Peyer's patch (tissue), 4 donors: ENCODE data around the gene RSPH1.

ENCODE experiments used
- POLR2A ChIP-seq, 2 donors: fragments of 450-650 bp; IDR thresholded peaks; one replicate each; pipeline ENCODE4 v1.5.1; 2017; ENCODE audit warnings: antibody characterized with exemption in 2 of 2, mild to moderate bottlenecking in 2 of 2, moderate library complexity in 2 of 2
- TF ChIP-seq, protein P1 (sequence below), 6 experiments: fragments of 450-650 bp in 4 of 6; fragments of 200-600 bp in 2 of 6; sonication (generic) in 1 of 6; IDR thresholded peaks; one replicate each; pipeline ENCODE4 v1.5.1; 2017 to 2019; ENCODE audit warnings: antibody characterized with exemption in 6 of 6, mild to moderate bottlenecking in 3 of 6, moderate library complexity in 1 of 6

- TF ChIP-seq, protein P1, sequence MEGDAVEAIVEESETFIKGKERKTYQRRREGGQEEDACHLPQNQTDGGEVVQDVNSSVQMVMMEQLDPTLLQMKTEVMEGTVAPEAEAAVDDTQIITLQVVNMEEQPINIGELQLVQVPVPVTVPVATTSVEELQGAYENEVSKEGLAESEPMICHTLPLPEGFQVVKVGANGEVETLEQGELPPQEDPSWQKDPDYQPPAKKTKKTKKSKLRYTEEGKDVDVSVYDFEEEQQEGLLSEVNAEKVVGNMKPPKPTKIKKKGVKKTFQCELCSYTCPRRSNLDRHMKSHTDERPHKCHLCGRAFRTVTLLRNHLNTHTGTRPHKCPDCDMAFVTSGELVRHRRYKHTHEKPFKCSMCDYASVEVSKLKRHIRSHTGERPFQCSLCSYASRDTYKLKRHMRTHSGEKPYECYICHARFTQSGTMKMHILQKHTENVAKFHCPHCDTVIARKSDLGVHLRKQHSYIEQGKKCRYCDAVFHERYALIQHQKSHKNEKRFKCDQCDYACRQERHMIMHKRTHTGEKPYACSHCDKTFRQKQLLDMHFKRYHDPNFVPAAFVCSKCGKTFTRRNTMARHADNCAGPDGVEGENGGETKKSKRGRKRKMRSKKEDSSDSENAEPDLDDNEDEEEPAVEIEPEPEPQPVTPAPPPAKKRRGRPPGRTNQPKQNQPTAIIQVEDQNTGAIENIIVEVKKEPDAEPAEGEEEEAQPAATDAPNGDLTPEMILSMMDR (IDR thresholded peaks at IDR 0.05): no peak
- TF ChIP-seq POLR2A (IDR thresholded peaks at IDR 0.05): peak in 1 of 2 donors; percentile 62
Measured at GRCh38 chr21:42496120-42496838, at the start of gene RSPH1.
